ENCODE measurements around the gene DNAJC5G.

- no peak for TF ChIP-seq EZH2 (IDR thresholded peaks at IDR 0.05; ENCODE audit: low read depth)
- TF ChIP-seq, protein P1, sequence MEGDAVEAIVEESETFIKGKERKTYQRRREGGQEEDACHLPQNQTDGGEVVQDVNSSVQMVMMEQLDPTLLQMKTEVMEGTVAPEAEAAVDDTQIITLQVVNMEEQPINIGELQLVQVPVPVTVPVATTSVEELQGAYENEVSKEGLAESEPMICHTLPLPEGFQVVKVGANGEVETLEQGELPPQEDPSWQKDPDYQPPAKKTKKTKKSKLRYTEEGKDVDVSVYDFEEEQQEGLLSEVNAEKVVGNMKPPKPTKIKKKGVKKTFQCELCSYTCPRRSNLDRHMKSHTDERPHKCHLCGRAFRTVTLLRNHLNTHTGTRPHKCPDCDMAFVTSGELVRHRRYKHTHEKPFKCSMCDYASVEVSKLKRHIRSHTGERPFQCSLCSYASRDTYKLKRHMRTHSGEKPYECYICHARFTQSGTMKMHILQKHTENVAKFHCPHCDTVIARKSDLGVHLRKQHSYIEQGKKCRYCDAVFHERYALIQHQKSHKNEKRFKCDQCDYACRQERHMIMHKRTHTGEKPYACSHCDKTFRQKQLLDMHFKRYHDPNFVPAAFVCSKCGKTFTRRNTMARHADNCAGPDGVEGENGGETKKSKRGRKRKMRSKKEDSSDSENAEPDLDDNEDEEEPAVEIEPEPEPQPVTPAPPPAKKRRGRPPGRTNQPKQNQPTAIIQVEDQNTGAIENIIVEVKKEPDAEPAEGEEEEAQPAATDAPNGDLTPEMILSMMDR (conservative IDR thresholded peaks at IDR 0.05), result no peak
Measured at GRCh38 chr2:27262379-27263286, 12.6 kb upstream of the DNAJC5G start, which contains the start of gene SLC30A3.
